Spleen (tissue), 11 donors: ENCODE results near the gene MRPL18. TPM values are rescaled to one million over a fixed set of nuclear protein-coding genes. Genes with fewer than 3 reads are reported as not detected.

ENCODE experiments used
- DNase-seq: peaks from one replicate; pipeline ENCODE4 v3.0.0-alpha.2; 2020
- H3K27ac ChIP-seq, 8 donors: fragments of 200-600 bp; sonication (generic) in 7 of 8; 1 replicate in 4 of 8; 2 replicates in 4 of 8; pipeline versions ENCODE4 v1.5.0 to v1.8.0; 2016 to 2021; ENCODE audit warnings: inconsistent platforms in 4 of 8, mild to moderate bottlenecking in 4 of 8, moderate library complexity in 1 of 8
- H3K27me3 ChIP-seq, 7 donors: fragments of 200-600 bp; sonication (generic) in 6 of 7; replicated peaks in 1 of 7; 1 replicate in 4 of 7; 2 replicates in 3 of 7; pipeline versions ENCODE4 v1.5.0 to v1.8.0; 2016 to 2021; ENCODE audit warnings: inconsistent platforms in 3 of 7, mild to moderate bottlenecking in 1 of 7
- H3K36me3 ChIP-seq, 6 donors: fragments of 200-600 bp; sonication (generic) in 5 of 6; 1 replicate in 4 of 6; 2 replicates in 2 of 6; pipeline versions ENCODE4 v1.5.0 to v1.8.0; 2016 to 2021; ENCODE audit warnings: inconsistent platforms in 2 of 6
- H3K4me1 ChIP-seq, 6 donors: fragments of 200-600 bp; sonication (generic) in 5 of 6; 1 replicate in 3 of 6; 2 replicates in 3 of 6; pipeline versions ENCODE4 v1.5.0 to v1.8.0; 2016 to 2021; ENCODE audit warnings: inconsistent platforms in 3 of 6
- H3K4me3 ChIP-seq, 8 donors: fragments of 200-600 bp; sonication (generic) in 7 of 8; 1 replicate in 4 of 8; 2 replicates in 4 of 8; pipeline versions ENCODE4 v1.5.0 to v1.8.0; 2016 to 2021; ENCODE audit warnings: inconsistent platforms in 4 of 8, mild to moderate bottlenecking in 4 of 8, moderate library complexity in 2 of 8
- H3K9me3 ChIP-seq, 8 donors: fragments of 200-600 bp; sonication (generic) in 7 of 8; 1 replicate in 4 of 8; 2 replicates in 4 of 8; pipeline versions ENCODE4 v1.5.0 to v1.8.0; 2016 to 2021; ENCODE audit warnings: inconsistent platforms in 4 of 8
- POLR2A ChIP-seq, 3 donors: fragments of 450-650 bp; IDR thresholded peaks; one replicate each; pipeline ENCODE4 v1.5.1; 2017; ENCODE audit warnings: antibody characterized with exemption in 3 of 3, mild to moderate bottlenecking in 1 of 3
- POLR2AphosphoS5 ChIP-seq, 3 donors: sonication (generic); formaldehyde crosslinking; IDR thresholded peaks; one replicate each; pipeline ENCODE4 v1.5.1; 2017; ENCODE audit warnings: antibody characterized with exemption in 3 of 3
- WGBS, 5 donors: extraction: QIAGEN DNeasy Blood & Tissue Kit in 3 of 5; methylation state at CpG; one replicate each; pipeline versions ENCODE4 v1.1.5 to v1.1.7; 2013 to 2018; 5-methylcytosine and 5-hydroxymethylcytosine counted together
- intact Hi-C: fragments of 100-400 bp; cut with DNase I; formaldehyde crosslinking; loops from one replicate; pipeline ENCODE4 v1.15.0; 2023; ENCODE audit warnings: low total_unique reads
- polyA plus RNA-seq, 3 donors: library from polyadenylated mRNA; stranded (reverse); fragments of 200-250 nt; gene quantifications; one replicate each; pipeline ENCODE4 v1.2.1, GENCODE V29; 2013
- total RNA-seq, 7 donors: library from RNA; depleted of rRNA in 3 of 7; stranded (reverse); fragments of >200 nt in 3 of 7; fragmentation: NEBNext Ultra II Directional in 4 of 7; extraction: Animal tissue kit (Norgen Biotek cat#: 25700) in 4 of 7; gene quantifications; one replicate each; pipeline versions ENCODE4 v1.1.0 to v1.2.1, GENCODE V29; 2016 to 2021
- TF ChIP-seq, protein P1 (sequence below), 11 experiments: fragments of 200-600 bp in 7 of 11; fragments of 450-650 bp in 4 of 11; sonication (generic) in 4 of 11; IDR thresholded peaks in 8 of 11; conservative IDR thresholded peaks in 3 of 11; 1 replicate in 7 of 11; 2 replicates in 4 of 11; pipeline versions ENCODE4 v1.4.0 to v1.8.0; 2016 to 2021; ENCODE audit warnings: antibody characterized with exemption in 11 of 11, inconsistent platforms in 4 of 11, mild to moderate bottlenecking in 1 of 11
- donor health status: healthy with polysubstance abuse.
- donor health status: DM: no; HTN: no; CAD: no; lungs with moderate emphysema.
- donor health status: DM: no; HTN: no; CAD: no.
- donor health status: Bipolar disorder and iron deficiency.
- donor health status: healthy.
- donor health status: DM: no; HTN: no; CAD: no.
- donor health status: DM: yes; HTN: yes; CAD: no.

The MRPL18 gene
- total and polyA plus RNA-seq, 10 donors, result 29.6 to 76.7 (median 44.6) TPM

DNA sequence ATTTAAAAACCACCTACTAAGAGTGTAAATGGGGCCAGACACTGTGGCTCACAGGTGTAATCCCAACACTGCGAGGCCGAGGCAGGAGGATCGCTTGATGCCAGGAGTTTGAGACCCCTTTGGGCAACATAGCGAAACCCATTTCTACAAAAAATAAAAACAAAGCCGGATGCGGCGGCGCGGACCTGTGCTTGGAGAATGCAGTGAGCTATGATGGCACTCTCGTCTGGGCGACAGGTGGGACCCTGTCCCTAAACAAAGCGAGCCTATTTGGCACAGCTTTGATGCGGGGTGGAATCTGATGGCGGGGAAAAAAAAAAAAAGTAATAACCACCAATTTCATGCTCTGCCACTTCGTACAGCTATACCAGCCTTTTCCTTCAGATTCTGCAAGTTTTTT lies 2.0 kb upstream of the MRPL18 start:
- no peak for DNase-seq
- H3K27ac ChIP-seq, result peak overlapping the region in 7 of 8 donors; percentile 95 to 99 (median 97)

DNA sequence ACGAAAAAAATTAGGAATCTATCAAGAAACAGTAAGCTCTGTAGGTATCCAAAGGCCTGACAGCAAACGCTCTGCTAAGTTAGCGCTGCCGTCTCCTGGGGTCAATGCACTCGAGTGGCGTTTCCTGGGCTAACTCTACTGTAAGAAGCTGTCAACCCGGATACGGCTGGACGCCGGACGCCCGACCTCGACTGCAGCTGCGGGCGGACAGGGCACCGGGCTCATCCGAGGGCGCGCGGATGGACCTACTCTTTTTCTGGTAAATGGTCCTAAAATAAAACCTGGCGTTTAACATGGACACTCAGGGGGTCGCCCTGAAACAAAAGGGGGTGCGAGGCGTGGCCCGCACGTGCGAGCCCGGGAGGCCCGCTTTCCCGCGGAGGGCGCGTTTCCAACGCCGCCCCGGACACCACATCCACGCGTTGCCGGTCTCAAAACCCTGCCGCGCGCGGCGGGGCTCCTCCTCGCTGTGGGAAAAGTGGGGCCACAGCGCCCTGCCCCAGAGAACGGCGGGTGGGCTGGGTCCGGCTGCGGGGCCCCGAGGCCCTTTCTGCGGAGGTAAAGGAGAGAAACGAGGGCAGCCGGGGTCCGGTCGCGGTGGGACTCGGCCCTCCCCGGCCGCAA lies 1.4 kb upstream of the MRPL18 start:
- Histone ChIP-seq H3K36me3 (peaks cover 0 to 65% (median 44%) of the 10 kb centered on the region in 6 donors), H3K9me3 (no peaks in the 10 kb centered on the region), H3K4me1 (peaks cover 28 to 83% (median 59%) of the 10 kb centered on the region in 6 donors), H3K4me3 (peak overlapping the region; percentile 88 to 98 (median 93)), H3K27me3 (no peaks in the 10 kb centered on the region), H3K27ac (peak overlapping the region; percentile 85 to 99 (median 97))
- intact Hi-C loops, result loop anchor here (10.0 kb wide), 1 partner anchor 54 kb away; no protein-coding TSS in a partner anchor
- TF ChIP-seq POLR2AphosphoS5 (IDR thresholded peaks at IDR 0.05), result peak in 2 of 3 donors; percentile 1 to 27
- TF ChIP-seq POLR2A (IDR thresholded peaks at IDR 0.05), result no peak
- TF ChIP-seq, protein P1, sequence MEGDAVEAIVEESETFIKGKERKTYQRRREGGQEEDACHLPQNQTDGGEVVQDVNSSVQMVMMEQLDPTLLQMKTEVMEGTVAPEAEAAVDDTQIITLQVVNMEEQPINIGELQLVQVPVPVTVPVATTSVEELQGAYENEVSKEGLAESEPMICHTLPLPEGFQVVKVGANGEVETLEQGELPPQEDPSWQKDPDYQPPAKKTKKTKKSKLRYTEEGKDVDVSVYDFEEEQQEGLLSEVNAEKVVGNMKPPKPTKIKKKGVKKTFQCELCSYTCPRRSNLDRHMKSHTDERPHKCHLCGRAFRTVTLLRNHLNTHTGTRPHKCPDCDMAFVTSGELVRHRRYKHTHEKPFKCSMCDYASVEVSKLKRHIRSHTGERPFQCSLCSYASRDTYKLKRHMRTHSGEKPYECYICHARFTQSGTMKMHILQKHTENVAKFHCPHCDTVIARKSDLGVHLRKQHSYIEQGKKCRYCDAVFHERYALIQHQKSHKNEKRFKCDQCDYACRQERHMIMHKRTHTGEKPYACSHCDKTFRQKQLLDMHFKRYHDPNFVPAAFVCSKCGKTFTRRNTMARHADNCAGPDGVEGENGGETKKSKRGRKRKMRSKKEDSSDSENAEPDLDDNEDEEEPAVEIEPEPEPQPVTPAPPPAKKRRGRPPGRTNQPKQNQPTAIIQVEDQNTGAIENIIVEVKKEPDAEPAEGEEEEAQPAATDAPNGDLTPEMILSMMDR (IDR thresholded peaks at IDR 0.05 in 8 of 11, conservative IDR thresholded peaks at IDR 0.05 in 3 of 11), result no peak
- DNase-seq, result peak; percentile 91
- 0 to 1% (median 0%) methylated on average over 38 to 60 of the region's 60 CpGs for WGBS, 5 donors

More for the DNA sequence above, 2.0 kb upstream of the MRPL18 start:
- H3K4me3 ChIP-seq, result peak overlapping the region; percentile 88 to 98 (median 93)
- no peaks in the 10 kb centered on the region for H3K9me3 ChIP-seq
- intact Hi-C loops, result loop anchor here (10.0 kb wide), 1 partner anchor 53 kb away; no protein-coding TSS in a partner anchor
- peaks cover 0 to 65% (median 46%) of the 10 kb centered on the region in 6 donors for H3K36me3 ChIP-seq
- H3K4me1 ChIP-seq, result peaks cover 31 to 84% (median 56%) of the 10 kb centered on the region in 6 donors
- no peaks in the 10 kb centered on the region for H3K27me3 ChIP-seq
- 34 to 52% (median 42%) methylated on average over 15 of the region's 15 CpGs for WGBS, 5 donors
- TF ChIP-seq POLR2AphosphoS5 (IDR thresholded peaks at IDR 0.05) (no peak), POLR2A (IDR thresholded peaks at IDR 0.05) (no peak)
- TF ChIP-seq, protein P1 (IDR thresholded peaks at IDR 0.05 in 8 of 11, conservative IDR thresholded peaks at IDR 0.05 in 3 of 11), result no peak

DNA sequence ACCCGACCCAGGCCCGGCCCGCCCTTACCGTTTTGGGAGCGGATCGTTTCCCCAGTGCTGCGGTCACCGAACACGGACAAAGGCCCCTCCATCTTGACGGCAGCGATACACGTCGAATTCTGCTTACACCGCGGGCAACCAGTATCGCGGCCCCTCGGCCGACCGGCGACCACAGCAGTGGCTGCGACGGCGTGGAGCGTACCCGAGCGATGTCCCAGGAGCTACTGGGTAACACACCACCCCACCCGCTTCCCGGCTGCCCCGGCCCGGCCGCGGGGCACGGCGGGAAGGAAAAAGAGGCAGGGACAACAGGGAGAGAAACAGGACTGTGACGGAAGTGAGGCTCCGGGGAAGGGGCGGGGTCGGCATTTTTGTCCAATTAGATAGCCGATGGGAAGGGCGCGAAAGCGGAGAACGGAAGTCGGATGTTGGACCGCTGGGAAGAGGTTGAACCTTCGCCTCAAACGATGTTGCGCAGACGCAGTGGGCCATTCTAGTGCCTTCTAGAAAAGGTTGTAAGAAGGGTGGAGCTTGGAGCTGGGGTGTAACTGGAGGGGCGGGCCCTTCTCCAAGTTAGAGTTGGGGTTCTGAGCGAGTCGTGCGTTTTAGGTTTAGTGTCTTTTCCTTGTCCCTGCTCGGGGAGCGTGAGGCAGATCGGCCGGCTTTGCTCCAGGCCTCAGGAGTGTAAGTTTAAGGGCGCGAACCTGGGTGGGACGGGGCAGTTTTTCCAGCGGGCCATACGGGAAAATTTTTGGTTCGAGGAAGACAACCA lies 704 bp upstream of the MRPL18 start, which contains the start of gene TCP1:
Gene TCP1, minus strand, starts transcription at position 226 of the 772 bp plus-strand sequence. Its CDS starts 134 bp downstream, at position 92.
- peak; percentile 99 for DNase-seq
- Histone ChIP-seq H3K27me3 (no peaks in the 10 kb centered on the region), H3K9me3 (no peaks in the 10 kb centered on the region), H3K4me1 (peaks cover 28 to 84% (median 62%) of the 10 kb centered on the region in 6 donors), H3K36me3 (peaks cover 0 to 65% (median 42%) of the 10 kb centered on the region in 6 donors), H3K4me3 (peak within 1 kb of the TSS; percentile 88 to 98 (median 93)), H3K27ac (peak within 1 kb of the TSS; percentile 85 to 99 (median 97))
- WGBS, 5 donors, result 0 to 1% (median 0%) methylated on average over 54 to 64 of the region's 64 CpGs
- intact Hi-C loops, result loop anchor here (10.0 kb wide), 2 partner anchors 55 to 175 kb away; partner anchors contain the start of gene IGF2R
- TF ChIP-seq POLR2AphosphoS5 (IDR thresholded peaks at IDR 0.05), result peak; percentile 98 to 99 (median 99)
- peak in 2 of 3 donors; percentile 81 to 93 for TF ChIP-seq POLR2A (IDR thresholded peaks at IDR 0.05)
- TF ChIP-seq, protein P1 (IDR thresholded peaks at IDR 0.05 in 8 of 11, conservative IDR thresholded peaks at IDR 0.05 in 3 of 11), result peak in 3 of 11 experiments; percentile 5 to 26 (median 17)
